Posterior vena cava (tissue), 2 donors: ENCODE data around the gene CCDC122. TPM values are rescaled to one million over a fixed set of nuclear protein-coding genes. Genes with fewer than 3 reads are reported as not detected.
A peak's percentile ranks its signal among the peaks of the same experiment; 100 is the strongest.

Source experiments
- DNase-seq: peaks from one replicate; pipeline ENCODE4 v3.0.0-alpha.2; 2020; ENCODE audit warnings: low spot score
- intact Hi-C, 2 donors: fragments of 100-400 bp; cut with DNase I; formaldehyde crosslinking; loops; one replicate each; pipeline versions ENCODE4 v1.14.1 to v1.14.2; 2022 to 2023
- total RNA-seq, 2 donors: library from RNA; stranded (reverse); fragmentation: NEBNext Ultra II Directional; extraction: Animal tissue kit (Norgen Biotek cat#: 25700); gene quantifications; one replicate each; pipeline ENCODE4 v1.2.1, GENCODE V29; 2021
- donor health status: DM: yes; HTN: yes; CAD: no.
- donor health status: DM: yes; HTN: yes; CAD: no.

Gene CCDC122
- total RNA-seq, 2 donors from 2014 or later, result 5.8 to 9.9 TPM

GRCh38 chr13:43822969-43823368 lies 56.6 kb downstream of the CCDC122 start:
- no peak for DNase-seq
- intact Hi-C loops, result no loop called here

GRCh38 chr13:43816401-43816889 lies 63.1 kb downstream of the CCDC122 start:
- no peak for DNase-seq
- intact Hi-C loops, result no loop called here

- DNase-seq, result no peak
- intact Hi-C loops, result no loop called here
These were observed 64.3 kb downstream of the CCDC122 start for GRCh38 chr13:43815204-43815603.

- intact Hi-C loops, result loop anchor here in 1 of 2 donors (10.0 kb wide), 2 partner anchors 724 to 844 kb away; no protein-coding TSS in a partner anchor
- DNase-seq, result no peak
These were observed 70.9 kb downstream of the CCDC122 start for GRCh38 chr13:43808676-43809075.

GRCh38 chr13:43805681-43806128 lies 73.8 kb downstream of the CCDC122 start:
- intact Hi-C loops, result loop anchor here in 1 of 2 donors (10.0 kb wide), 2 partner anchors 721 to 841 kb away; no protein-coding TSS in a partner anchor
- DNase-seq, result no peak

- intact Hi-C loops, result loop anchor here in 1 of 2 donors (10.0 kb wide), 2 partner anchors 720 to 840 kb away; no protein-coding TSS in a partner anchor
- DNase-seq, result no peak
These were observed 74.5 kb downstream of the CCDC122 start for GRCh38 chr13:43805071-43805468.

GRCh38 chr13:43804461-43805070 lies 75.0 kb downstream of the CCDC122 start:
- intact Hi-C loops, result loop anchor here in 1 of 2 donors (10.0 kb wide), 2 partner anchors 720 to 840 kb away; no protein-coding TSS in a partner anchor
- DNase-seq, result no peak

- intact Hi-C loops, result loop anchor here in 1 of 2 donors (10.0 kb wide), 2 partner anchors 718 to 838 kb away; no protein-coding TSS in a partner anchor
- no peak for DNase-seq
These were observed 77.0 kb downstream of the CCDC122 start for GRCh38 chr13:43802511-43802910.

GRCh38 chr13:43800828-43801227 lies 78.7 kb downstream of the CCDC122 start:
- intact Hi-C loops, result loop anchor here in 1 of 2 donors (10.0 kb wide), 2 partner anchors 716 to 836 kb away; no protein-coding TSS in a partner anchor
- no peak for DNase-seq

GRCh38 chr13:43799191-43799590 lies 80.3 kb downstream of the CCDC122 start:
- intact Hi-C loops, result no loop called here

GRCh38 chr13:43797869-43798268 lies 81.7 kb downstream of the CCDC122 start:
- intact Hi-C loops, result no loop called here
- DNase-seq, result no peak

More at GRCh38 chr13:43799191-43799590, 80.3 kb downstream of the CCDC122 start:
- no peak for DNase-seq

GRCh38 chr13:43797159-43797558 lies 82.4 kb downstream of the CCDC122 start:
- intact Hi-C loops, result no loop called here
- DNase-seq, result no peak

GRCh38 chr13:43794416-43794815 lies 85.1 kb downstream of the CCDC122 start:
- intact Hi-C loops, result no loop called here
- DNase-seq, result no peak

GRCh38 chr13:43792076-43792881 lies 87.3 kb downstream of the CCDC122 start:
- intact Hi-C loops, result no loop called here
- DNase-seq, result no peak

- DNase-seq, result no peak
- intact Hi-C loops, result no loop called here
These were observed 91.5 kb downstream of the CCDC122 start for GRCh38 chr13:43787997-43788396.

GRCh38 chr13:43787518-43787891 lies 92.0 kb downstream of the CCDC122 start:
- intact Hi-C loops, result no loop called here
- no peak for DNase-seq

GRCh38 chr13:43786766-43787517 lies 92.6 kb downstream of the CCDC122 start, which contains the start of gene ENOX1:
TSS of gene ENOX1 (minus strand) at chr13:43786972.
- intact Hi-C loops, result no loop called here
- DNase-seq, result peak; percentile 86

GRCh38 chr13:43786472-43786765 lies 93.1 kb downstream of the CCDC122 start:
- DNase-seq, result no peak
- intact Hi-C loops, result no loop called here
